Caco-2 (cell line): ENCODE results near the gene TLE3. TPM values are rescaled to one million over a fixed set of nuclear protein-coding genes. Genes with fewer than 3 reads are reported as not detected.

Source experiments
- BruUV-seq: library from RNA; stranded (reverse); fragments of 400-500 nt; replicated peaks from 2 replicates; lab custom pipeline; 2021; lab: Mats Ljungman, UMichigan
- CTCF ChIA-PET: fragments of 300-600 bp; sonication (Branson Sonifier 250); formaldehyde crosslinking; loops from one replicate; lab custom pipeline; 2022; ENCODE audit warnings: antibody characterized with exemption; lab: Charles Lee
- POLR2A ChIA-PET: fragments of 300-600 bp; sonication (Branson Sonifier 250); formaldehyde crosslinking; loops from one replicate; lab custom pipeline; 2022; ENCODE audit warnings: antibody characterized with exemption; lab: Charles Lee
- DNase-seq, 2 experiments: peaks; one replicate each; pipeline versions ENCODE4 v3.0.0 to v3.0.0-alpha.2; 2020 to 2022
- H3K27me3 ChIP-seq: replicated peaks from 2 replicates; pipeline ENCODE4 v1.6.0; 2011; ENCODE audit warnings: low read length; ENCODE audit not compliant: control insufficient read depth, insufficient read depth
- H3K36me3 ChIP-seq: 2 replicates; pipeline ENCODE4 v1.5.1; 2011; ENCODE audit warnings: low read length; ENCODE audit not compliant: control insufficient read depth, insufficient read depth
- H3K4me1 ChIP-seq: fragments of 250-450 bp; sonication (Bioruptor Pico); 2 replicates; pipeline ENCODE4 v1.5.1; 2020; ENCODE audit warnings: mild to moderate bottlenecking
- H3K4me3 ChIP-seq: 2 replicates; pipeline ENCODE4 v1.5.1; 2011; ENCODE audit warnings: low read depth, mild to moderate bottlenecking, control low read depth, low read length
- H3K9me3 ChIP-seq: fragments of 250-450 bp; sonication (Bioruptor Pico); 2 replicates; pipeline ENCODE4 v1.5.1; 2020; ENCODE audit warnings: mild to moderate bottlenecking, moderate library complexity
- H3K27ac Mint-ChIP-seq: one replicate; pipeline ENCODE4 v1.8.0; 2022; ENCODE audit warnings: mixed read lengths; ENCODE audit not compliant: unreplicated experiment
- H3K27me3 Mint-ChIP-seq: one replicate; pipeline ENCODE4 v1.8.0; 2022; ENCODE audit warnings: mixed read lengths; ENCODE audit not compliant: insufficient read depth, unreplicated experiment
- H3K36me3 Mint-ChIP-seq: one replicate; pipeline ENCODE4 v1.8.0; 2022; ENCODE audit warnings: mild to moderate bottlenecking, mixed read lengths; ENCODE audit not compliant: insufficient read depth, unreplicated experiment
- H3K4me1 Mint-ChIP-seq: one replicate; pipeline ENCODE4 v1.8.0; 2022; ENCODE audit warnings: low read depth, mixed read lengths; ENCODE audit not compliant: unreplicated experiment
- H3K4me3 Mint-ChIP-seq: one replicate; pipeline ENCODE4 v1.8.0; 2022; ENCODE audit warnings: mild to moderate bottlenecking, moderate library complexity, mixed read lengths; ENCODE audit not compliant: unreplicated experiment
- H3K9me3 Mint-ChIP-seq: one replicate; pipeline ENCODE4 v1.8.0; 2022; ENCODE audit warnings: mixed read lengths; ENCODE audit not compliant: unreplicated experiment
- CTCF ChIP-seq, 2 experiments: fragments of 200-600 bp in 1 of 2; IDR thresholded peaks; 1 replicate in 1 of 2; 2 replicates in 1 of 2; pipeline versions ENCODE4 v1.5.1 to v1.8.0; 2011 to 2022; ENCODE audit warnings: antibody characterized with exemption in 1 of 2, control low read depth in 1 of 2, inconsistent platforms in 1 of 2, low read depth in 1 of 2, low read length in 1 of 2, mild to moderate bottlenecking in 1 of 2, moderate library complexity in 1 of 2; ENCODE audit not compliant: insufficient read depth in 1 of 2, severe bottlenecking in 1 of 2, unreplicated experiment in 1 of 2
- intact Hi-C: fragments of 100-400 bp; cut with micrococcal nuclease; formaldehyde crosslinking; loops from one replicate; pipeline ENCODE4 v1.10.0; 2022; ENCODE audit not compliant: unreplicated experiment
- total RNA-seq: library from RNA; stranded (reverse); gene quantifications from 2 replicates; pipeline ENCODE4 v1.2.3, GENCODE V29; 2022

Gene TLE3
- total RNA-seq, 1 experiment from 2014 or later = 105 TPM

DNA sequence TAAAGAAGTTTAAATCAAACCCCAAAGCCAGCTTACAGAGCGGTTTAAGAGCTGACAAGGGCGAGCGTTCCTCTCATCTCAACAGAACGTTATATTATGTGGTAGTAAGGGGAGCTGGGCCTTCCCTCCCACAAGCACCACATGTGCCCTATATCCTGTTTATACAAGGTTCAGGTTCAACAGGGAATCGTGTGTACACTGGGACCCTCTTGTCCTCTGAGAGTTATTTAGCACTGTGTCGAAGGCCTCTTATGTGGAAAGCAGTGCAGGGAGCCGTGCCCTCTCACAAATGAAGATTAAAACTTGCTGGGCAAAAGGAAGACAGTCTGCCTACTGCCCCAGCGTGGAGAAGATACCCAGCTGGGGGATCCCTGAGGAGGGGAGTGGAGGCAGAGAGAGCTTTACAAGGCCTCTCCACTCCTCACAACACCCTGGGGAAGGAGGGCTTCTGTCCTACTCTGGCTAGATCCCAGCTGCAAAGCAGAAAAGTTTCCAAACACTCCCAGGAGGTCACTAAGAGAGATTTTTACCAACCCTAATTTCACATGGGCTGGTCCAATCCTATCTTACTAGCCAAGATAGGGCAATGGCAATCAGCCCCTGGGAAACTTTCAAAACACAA, 2.9 kb downstream of the TLE3 start:
- Mint-ChIP-seq H3K4me1 (peaks cover 40% of the 10 kb centered on the region), H3K27me3 (no peaks in the 10 kb centered on the region), H3K4me3 (peak overlapping the region; percentile 98), H3K27ac (no peak overlapping the region), H3K36me3 (peaks cover 86% of the 10 kb centered on the region), H3K9me3 (no peaks in the 10 kb centered on the region)
- Histone ChIP-seq H3K4me3 (peak overlapping the region; percentile 89), H3K27me3 (no peaks in the 10 kb centered on the region), H3K36me3 (no peaks in the 10 kb centered on the region), H3K4me1 (peaks cover 52% of the 10 kb centered on the region), H3K9me3 (no peaks in the 10 kb centered on the region)
- intact Hi-C loops = loop anchor here (5.0 to 10.0 kb wide), 4 partner anchors 192 to 628 kb away; no protein-coding TSS in a partner anchor
- CTCF ChIA-PET = interaction anchor here (1.3 to 2.0 kb wide), 2 partner anchors 18 to 632 kb away, joined by 4 to 5 read pairs; no protein-coding TSS in a partner anchor
- POLR2A ChIA-PET = no interaction called here
- BruUV-seq = no TSS peak
- DNase-seq = no peak
- no peak for TF ChIP-seq CTCF (IDR thresholded peaks at IDR 0.05; ENCODE audit: insufficient read depth in 1 of 2, low read depth in 1 of 2, low read length in 1 of 2, severe bottlenecking in 1 of 2, unreplicated experiment in 1 of 2)

DNA sequence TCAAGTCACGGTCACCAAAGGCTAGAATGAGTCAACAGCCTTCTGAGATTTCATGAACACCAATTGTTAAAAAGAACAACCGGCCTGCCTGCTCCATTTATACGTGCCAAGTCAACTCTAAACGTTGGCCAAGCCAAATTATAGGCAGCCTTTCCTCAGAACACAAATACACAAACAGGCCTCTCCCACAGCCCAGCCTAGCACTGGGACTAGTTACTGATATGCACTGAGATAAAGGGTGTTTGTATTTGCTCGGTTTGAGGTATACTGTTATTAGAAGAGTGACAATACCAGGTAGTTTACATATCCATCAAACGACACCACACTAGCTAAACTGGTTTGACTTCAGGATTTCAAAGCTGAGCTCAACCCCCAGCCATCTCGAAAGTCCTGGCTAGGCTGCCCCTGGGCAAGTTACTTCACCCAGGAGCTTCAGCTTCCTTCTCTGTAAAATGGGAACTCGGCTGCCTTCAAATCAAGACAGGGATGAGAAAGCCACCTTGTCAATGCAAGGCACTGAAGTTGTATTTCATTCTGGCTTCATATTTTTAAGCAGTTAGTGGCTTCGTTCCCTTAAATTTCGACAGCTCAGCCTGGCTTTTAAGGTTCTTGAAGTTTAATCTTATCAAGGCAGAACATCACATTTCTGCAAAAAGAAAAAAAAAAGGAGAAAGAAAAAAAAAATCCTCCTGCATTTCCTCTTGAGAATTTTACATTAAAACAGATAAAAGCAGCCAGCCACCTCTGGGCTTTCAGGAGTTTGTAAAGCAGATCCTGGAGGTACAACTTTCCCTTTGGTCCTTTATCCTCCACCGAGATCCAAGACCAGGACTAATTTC, 4.0 kb downstream of the TLE3 start:
- peaks cover 1% of the 10 kb centered on the region; the same call in 1 of the 2 replicates for H3K36me3 ChIP-seq
- TSS peak; percentile 7 for BruUV-seq
- peak; percentile 78 to 79 for DNase-seq
- H3K9me3 ChIP-seq = no peaks in the 10 kb centered on the region
- H3K27me3 ChIP-seq = no peaks in the 10 kb centered on the region
- no peak overlapping the region for H3K4me3 ChIP-seq
- Mint-ChIP-seq H3K36me3 (peaks cover 88% of the 10 kb centered on the region), H3K27me3 (no peaks in the 10 kb centered on the region), H3K27ac (peak overlapping the region; percentile 82), H3K9me3 (no peaks in the 10 kb centered on the region), H3K4me1 (peaks cover 41% of the 10 kb centered on the region), H3K4me3 (peak overlapping the region; percentile 98)
- TF ChIP-seq CTCF (IDR thresholded peaks at IDR 0.05; ENCODE audit: insufficient read depth in 1 of 2, low read depth in 1 of 2, low read length in 1 of 2, severe bottlenecking in 1 of 2, unreplicated experiment in 1 of 2) = no peak
- ChIA-PET POLR2A (no interaction called here), CTCF (interaction anchor here (1.3 to 2.0 kb wide), 2 partner anchors 17 to 631 kb away, joined by 4 to 5 read pairs; no protein-coding TSS in a partner anchor)
- peaks cover 53% of the 10 kb centered on the region for H3K4me1 ChIP-seq
- intact Hi-C loops = loop anchor here (10.0 kb wide), 2 partner anchors 271 to 521 kb away; no protein-coding TSS in a partner anchor

GRCh38 chr15:70093070-70093469, 4.6 kb downstream of the TLE3 start:
- H3K36me3 Mint-ChIP-seq = peaks cover 94% of the 10 kb centered on the region
- intact Hi-C loops = loop anchor here (10.0 kb wide), 2 partner anchors 272 to 522 kb away; no protein-coding TSS in a partner anchor
- peak overlapping the region; percentile 82 for H3K27ac Mint-ChIP-seq
- Histone ChIP-seq H3K27me3 (no peaks in the 10 kb centered on the region), H3K4me3 (no peak overlapping the region), H3K9me3 (no peaks in the 10 kb centered on the region), H3K4me1 (peaks cover 53% of the 10 kb centered on the region), H3K36me3 (peaks cover 1% of the 10 kb centered on the region; the same call in 1 of the 2 replicates)
- ChIA-PET CTCF (interaction anchor here (2.0 kb wide), 1 partner anchor 630 kb away, joined by 5 read pairs; no protein-coding TSS in a partner anchor), POLR2A (interaction anchor here (1.9 kb wide), 1 partner anchor 626 kb away, joined by 4 read pairs; no protein-coding TSS in a partner anchor)
- no peaks in the 10 kb centered on the region for H3K27me3 Mint-ChIP-seq
- H3K4me1 Mint-ChIP-seq = peaks cover 47% of the 10 kb centered on the region
- no peak for TF ChIP-seq CTCF (IDR thresholded peaks at IDR 0.05; ENCODE audit: insufficient read depth in 1 of 2, low read depth in 1 of 2, low read length in 1 of 2, severe bottlenecking in 1 of 2, unreplicated experiment in 1 of 2)
- no TSS peak for BruUV-seq
- no peak for DNase-seq
- H3K9me3 Mint-ChIP-seq = no peaks in the 10 kb centered on the region
- H3K4me3 Mint-ChIP-seq = peak overlapping the region; percentile 98
